Endothelial cell of umbilical vein (primary cell): Measurements from ENCODE around the gene ARHGAP18. TPM values are rescaled to one million over a fixed set of nuclear protein-coding genes. Genes with fewer than 3 reads are reported as not detected.

Experiments used
- BruUV-seq: library from RNA; stranded (reverse); fragments of 400-500 nt; replicated peaks from 2 replicates; lab custom pipeline; 2021; lab: Mats Ljungman, UMichigan
- CTCF ChIA-PET: fragments of 300-600, 350-600 bp; sonication (Branson Sonifier 250); formaldehyde crosslinking; loops from one replicate; lab custom pipeline; 2021; ENCODE audit warnings: antibody characterized with exemption, inconsistent platforms; lab: Charles Lee
- POLR2A ChIA-PET: fragments of 300-600, 350-600 bp; sonication (Branson Sonifier 250); formaldehyde crosslinking; loops from one replicate; lab custom pipeline; 2021; ENCODE audit warnings: antibody characterized with exemption, inconsistent platforms; lab: Charles Lee
- DNase-seq: peaks from one replicate; pipeline ENCODE4 v3.0.0-alpha.2; 2011; ENCODE audit warnings: low read depth, low spot score
- FAIRE-seq: peaks from 2 replicates; lab custom pipeline; 2011; peaks lifted over from hg19 to GRCh38; lab: Jason Lieb, UNC
- H2AFZ ChIP-seq: 2 replicates; pipeline ENCODE4 v1.6.0; 2012; ENCODE audit warnings: low read depth, low read length, control low read depth, inconsistent platforms
- H3K27ac ChIP-seq: 2 replicates; pipeline ENCODE4 v1.5.1; 2011; ENCODE audit warnings: low read depth, mild to moderate bottlenecking, control low read depth, low read length, moderate library complexity; ENCODE audit not compliant: insufficient read depth
- H3K27me3 ChIP-seq, 2 experiments: 2 replicates each; pipeline versions ENCODE4 v1.6.0 to v1.6.1; 2011; ENCODE audit warnings: low read length in 2 of 2, mixed read lengths in 1 of 2; ENCODE audit not compliant: control insufficient read depth in 2 of 2, insufficient read depth in 2 of 2
- H3K36me3 ChIP-seq, 2 experiments: 2 replicates in 1 of 2; 3 replicates in 1 of 2; pipeline ENCODE4 v1.5.1; 2011; ENCODE audit warnings: low read length in 2 of 2, mild to moderate bottlenecking in 1 of 2, moderate library complexity in 1 of 2; ENCODE audit not compliant: control insufficient read depth in 2 of 2, insufficient read depth in 2 of 2; ENCODE audit errors: extremely low read depth in 1 of 2
- H3K4me1 ChIP-seq: 3 replicates; pipeline ENCODE4 v1.5.1; 2011; ENCODE audit warnings: mild to moderate bottlenecking, low read length; ENCODE audit not compliant: control insufficient read depth, insufficient read depth; ENCODE audit errors: extremely low read depth
- H3K4me2 ChIP-seq: 2 replicates; pipeline ENCODE4 v1.6.1; 2011; ENCODE audit warnings: low read length, control low read depth, mixed read lengths; ENCODE audit not compliant: insufficient read depth
- H3K4me3 ChIP-seq, 3 experiments: fragments of 200-600 bp in 1 of 3; sonication (generic), shearing (Covaris generic) in 1 of 3; replicated peaks in 1 of 3; 2 replicates each; pipeline ENCODE4 v1.5.1; 2011 to 2016; ENCODE audit warnings: control low read depth in 3 of 3, low read length in 3 of 3, mild to moderate bottlenecking in 2 of 3, inconsistent platforms in 1 of 3, low read depth in 1 of 3, moderate library complexity in 1 of 3; ENCODE audit not compliant: insufficient read depth in 1 of 3
- H3K79me2 ChIP-seq: 2 replicates; pipeline ENCODE4 v1.6.0; 2012; ENCODE audit warnings: low read length, inconsistent platforms; ENCODE audit not compliant: control insufficient read depth, insufficient read depth
- H3K9ac ChIP-seq: replicated peaks from 2 replicates; pipeline ENCODE3; 2011; ENCODE audit warnings: low read length, control low read depth; ENCODE audit not compliant: insufficient read depth; ENCODE audit errors: extremely low read depth
- H3K9me1 ChIP-seq: replicated peaks from 3 replicates; pipeline ENCODE4 v1.6.0; 2011; ENCODE audit warnings: mild to moderate bottlenecking, low read length; ENCODE audit not compliant: control insufficient read depth, insufficient read depth; ENCODE audit errors: extremely low read depth
- H3K9me3 ChIP-seq: replicated peaks from 2 replicates; pipeline ENCODE4 v1.5.1; 2012; ENCODE audit warnings: low read length, inconsistent platforms; ENCODE audit not compliant: control insufficient read depth, insufficient read depth
- H4K20me1 ChIP-seq: replicated peaks from 2 replicates; pipeline ENCODE3; 2011; ENCODE audit warnings: mild to moderate bottlenecking, low read length; ENCODE audit not compliant: control insufficient read depth, insufficient read depth; ENCODE audit errors: extremely low read depth
- EZH2 ChIP-seq: IDR thresholded peaks from 2 replicates; pipeline ENCODE4 v1.6.1; 2012; ENCODE audit warnings: borderline replicate concordance, low read depth, mild to moderate bottlenecking, moderate library complexity, low read length, inconsistent platforms; ENCODE audit not compliant: severe bottlenecking
- FOS ChIP-seq: IDR thresholded peaks from 2 replicates; pipeline ENCODE4 v1.6.1; 2011; ENCODE audit warnings: mild to moderate bottlenecking, low read length, moderate library complexity, borderline replicate concordance; ENCODE audit not compliant: insufficient read depth
- GATA2 ChIP-seq: IDR thresholded peaks from 2 replicates; pipeline ENCODE4 v1.7.0; 2011; ENCODE audit warnings: low read depth, mild to moderate bottlenecking, moderate library complexity, mixed read lengths, low read length; ENCODE audit not compliant: insufficient read length, insufficient read depth
- JUN ChIP-seq: IDR thresholded peaks from 2 replicates; pipeline ENCODE4 v1.6.1; 2011; ENCODE audit warnings: borderline replicate concordance, low read depth; ENCODE audit not compliant: insufficient read length, insufficient read depth
- MYC ChIP-seq: IDR thresholded peaks from one replicate; pipeline ENCODE4 v1.6.1; 2011; ENCODE audit warnings: mild to moderate bottlenecking, low read depth, low read length
- POLR2A ChIP-seq: IDR thresholded peaks from 2 replicates; pipeline ENCODE4 v1.6.1; 2012; ENCODE audit warnings: low read depth, mild to moderate bottlenecking, control low read depth, low read length
- POLR2AphosphoS5 ChIP-seq: IDR thresholded peaks from 2 replicates; pipeline ENCODE4 v1.6.1; 2012; ENCODE audit warnings: low read depth, mild to moderate bottlenecking, control low read depth, low read length, moderate library complexity; ENCODE audit not compliant: insufficient read depth
- dilution Hi-C: fragments of 300-500 bp; cut with MboI; formaldehyde crosslinking; loops from one replicate; pipeline ENCODE4 v1.15.0; 2019; ENCODE audit warnings: low sequenced_read_pairs; ENCODE audit not compliant: extremely low pct_ligation_motif_present
- intact Hi-C: fragments of 100-400 bp; cut with micrococcal nuclease; formaldehyde crosslinking; loops from one replicate; pipeline ENCODE4 v1.10.0; 2022
- polyA plus RNA-seq, 4 experiments: library from polyadenylated mRNA; depleted of rRNA in 3 of 4; stranded (reverse) in 3 of 4; unstranded in 1 of 4; fragments of >200 nt; gene quantifications; 2 replicates each; pipeline versions ENCODE4 v1.2.1 to v1.2.3, GENCODE V29; 2011 to 2012; ENCODE audit warnings: missing spikeins in 1 of 4
- total RNA-seq: library from RNA; stranded (reverse); gene quantifications from 2 replicates; pipeline ENCODE4 v1.2.3, GENCODE V29; 2021
- TF ChIP-seq, protein P1 (sequence below), 2 donors: IDR thresholded peaks; 1 replicate in 1 of 2; 2 replicates in 1 of 2; pipeline ENCODE4 v1.5.1; 2011; ENCODE audit warnings: low read length in 2 of 2, mild to moderate bottlenecking in 2 of 2, moderate library complexity in 2 of 2, control low read depth in 1 of 2, inconsistent platforms in 1 of 2, low read depth in 1 of 2; ENCODE audit not compliant: insufficient read depth in 1 of 2; ENCODE audit errors: extremely low read depth in 1 of 2
- TF ChIP-seq, protein P2 (sequence below): IDR thresholded peaks from 2 replicates; pipeline ENCODE4 v1.6.1; 2011; ENCODE audit not compliant: insufficient read depth, insufficient read length

ARHGAP18 gene
- total and polyA plus RNA-seq, 2 donors (not counting 3 experiments of a cell fraction or from before 2014, with no cell fraction given) = 13.1 to 86.1 TPM

DNA sequence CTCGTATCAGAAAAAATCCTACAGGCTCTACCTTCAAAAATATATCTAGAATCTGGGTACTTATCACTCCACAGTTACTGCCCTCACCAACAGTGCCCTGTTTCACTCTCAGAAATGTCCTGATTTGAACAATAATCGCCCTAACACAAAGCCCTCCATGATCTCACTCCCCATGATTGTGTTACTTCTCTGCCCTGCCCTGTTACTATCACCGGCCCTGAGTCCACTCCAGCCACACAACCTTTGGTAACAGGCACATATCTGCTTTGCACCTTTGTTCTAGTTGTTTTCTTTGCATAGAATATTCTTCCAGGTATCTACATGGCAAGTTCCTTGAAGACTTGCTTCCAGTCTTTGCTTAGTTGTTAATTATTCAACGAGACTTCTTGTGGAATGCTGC is 142.0 kb downstream of the ARHGAP18 start:
- Histone ChIP-seq H3K4me1 (no peaks in the 10 kb centered on the region), H3K27me3 (no peaks in the 10 kb centered on the region), H3K36me3 (peaks cover 0 to 6% of the 10 kb centered on the region in 2 experiments), H3K27ac (no peak overlapping the region), H3K4me3 (no peak overlapping the region), H2AFZ (no peak overlapping the region), H3K4me2 (no peak overlapping the region), H4K20me1 (no peaks in the 10 kb centered on the region), H3K9ac (no peak overlapping the region), H3K9me1 (no peaks in the 10 kb centered on the region), H3K9me3 (no peaks in the 10 kb centered on the region), H3K79me2 (no peaks in the 10 kb centered on the region)
- ChIA-PET POLR2A (no interaction called here), CTCF (interaction anchor here (1.6 to 3.2 kb wide), 3 partner anchors 65 to 69 kb away, joined by 7 to 52 read pairs (median 15); no protein-coding TSS in a partner anchor)
- BruUV-seq = no TSS peak
- FAIRE-seq (no peak), DNase-seq (no peak)
- intact Hi-C loops = no loop called here
- TF ChIP-seq MYC (no peak), POLR2A (no peak), JUN (no peak), GATA2 (no peak), FOS (no peak), POLR2AphosphoS5 (no peak), EZH2 (no peak)
- TF ChIP-seq, protein P1, sequence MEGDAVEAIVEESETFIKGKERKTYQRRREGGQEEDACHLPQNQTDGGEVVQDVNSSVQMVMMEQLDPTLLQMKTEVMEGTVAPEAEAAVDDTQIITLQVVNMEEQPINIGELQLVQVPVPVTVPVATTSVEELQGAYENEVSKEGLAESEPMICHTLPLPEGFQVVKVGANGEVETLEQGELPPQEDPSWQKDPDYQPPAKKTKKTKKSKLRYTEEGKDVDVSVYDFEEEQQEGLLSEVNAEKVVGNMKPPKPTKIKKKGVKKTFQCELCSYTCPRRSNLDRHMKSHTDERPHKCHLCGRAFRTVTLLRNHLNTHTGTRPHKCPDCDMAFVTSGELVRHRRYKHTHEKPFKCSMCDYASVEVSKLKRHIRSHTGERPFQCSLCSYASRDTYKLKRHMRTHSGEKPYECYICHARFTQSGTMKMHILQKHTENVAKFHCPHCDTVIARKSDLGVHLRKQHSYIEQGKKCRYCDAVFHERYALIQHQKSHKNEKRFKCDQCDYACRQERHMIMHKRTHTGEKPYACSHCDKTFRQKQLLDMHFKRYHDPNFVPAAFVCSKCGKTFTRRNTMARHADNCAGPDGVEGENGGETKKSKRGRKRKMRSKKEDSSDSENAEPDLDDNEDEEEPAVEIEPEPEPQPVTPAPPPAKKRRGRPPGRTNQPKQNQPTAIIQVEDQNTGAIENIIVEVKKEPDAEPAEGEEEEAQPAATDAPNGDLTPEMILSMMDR (IDR thresholded peaks at IDR 0.05; ENCODE audit: extremely low read depth in 1 of 2, insufficient read depth in 1 of 2, low read depth in 1 of 2, low read length in 2 of 2) = no peak
- TF ChIP-seq, protein P2, sequence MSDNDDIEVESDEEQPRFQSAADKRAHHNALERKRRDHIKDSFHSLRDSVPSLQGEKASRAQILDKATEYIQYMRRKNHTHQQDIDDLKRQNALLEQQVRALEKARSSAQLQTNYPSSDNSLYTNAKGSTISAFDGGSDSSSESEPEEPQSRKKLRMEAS = no peak
- dilution Hi-C loops = no loop called here
